Fibroblast of lung (primary cell): ENCODE measurements around the gene SYTL4. TPM values are rescaled to one million over a fixed set of nuclear protein-coding genes. Genes with fewer than 3 reads are reported as not detected.

ENCODE experiments used
- DNase-seq, 2 donors: peaks; one replicate each; pipeline versions ENCODE4 v3.0.0 to v3.0.0-alpha.2; 2010; ENCODE audit warnings: low read depth in 2 of 2
- H2AFZ ChIP-seq: 2 replicates; pipeline ENCODE4 v1.5.1; 2012; ENCODE audit warnings: low read length, control low read depth, inconsistent platforms
- H3K27ac ChIP-seq: 2 replicates; pipeline ENCODE4 v1.5.1; 2011; ENCODE audit warnings: low read length, control low read depth; ENCODE audit not compliant: insufficient read depth
- H3K27me3 ChIP-seq: 2 replicates; pipeline ENCODE4 v1.5.1; 2011; ENCODE audit warnings: mild to moderate bottlenecking, low read length; ENCODE audit not compliant: control insufficient read depth, insufficient read depth
- H3K36me3 ChIP-seq: 2 replicates; pipeline ENCODE4 v1.5.1; 2011; ENCODE audit warnings: low read length; ENCODE audit not compliant: control insufficient read depth, insufficient read depth
- H3K4me1 ChIP-seq: 2 replicates; pipeline ENCODE4 v1.5.1; 2011; ENCODE audit warnings: low read length; ENCODE audit not compliant: control insufficient read depth, insufficient read depth; ENCODE audit errors: extremely low read depth
- H3K4me2 ChIP-seq: 2 replicates; pipeline ENCODE4 v1.5.1; 2011; ENCODE audit warnings: low read length, control low read depth; ENCODE audit not compliant: insufficient read depth; ENCODE audit errors: extremely low read depth
- H3K4me3 ChIP-seq, 4 experiments: fragments of 200-600 bp in 1 of 4; sonication (generic) in 1 of 4; replicated peaks in 1 of 4; 2 replicates each; pipeline ENCODE4 v1.5.1; 2011 to 2016; ENCODE audit warnings: low read length in 4 of 4, low read depth in 3 of 4, mild to moderate bottlenecking in 3 of 4, control low read depth in 2 of 4, inconsistent platforms in 1 of 4, mixed read lengths in 1 of 4; ENCODE audit not compliant: insufficient read depth in 1 of 4; ENCODE audit errors: control extremely low read depth in 1 of 4
- H3K79me2 ChIP-seq: 2 replicates; pipeline ENCODE4 v1.5.1; 2012; ENCODE audit warnings: mild to moderate bottlenecking, low read length, inconsistent platforms; ENCODE audit not compliant: control insufficient read depth, insufficient read depth
- H3K9ac ChIP-seq: 2 replicates; pipeline ENCODE4 v1.5.1; 2011; ENCODE audit warnings: mild to moderate bottlenecking, low read length, control low read depth; ENCODE audit not compliant: insufficient read depth
- H3K9me3 ChIP-seq: 2 replicates; pipeline ENCODE4 v1.5.1; 2012; ENCODE audit warnings: low read depth, low read length; ENCODE audit not compliant: control insufficient read depth, insufficient read depth
- H4K20me1 ChIP-seq: 2 replicates; pipeline ENCODE4 v1.5.1; 2011; ENCODE audit warnings: low read length; ENCODE audit not compliant: control insufficient read depth, insufficient read depth; ENCODE audit errors: extremely low read depth
- CTCF ChIP-seq, 2 donors: IDR thresholded peaks in 1 of 2; conservative IDR thresholded peaks in 1 of 2; 1 replicate in 1 of 2; 2 replicates in 1 of 2; pipeline ENCODE4 v1.5.1; 2011 to 2012; ENCODE audit warnings: low read length in 2 of 2, control low read depth in 1 of 2, inconsistent platforms in 1 of 2, low read depth in 1 of 2, mild to moderate bottlenecking in 1 of 2
- EZH2 ChIP-seq: IDR thresholded peaks from 2 replicates; pipeline ENCODE4 v1.5.1; 2012; ENCODE audit warnings: low read length, control low read depth, mild to moderate bottlenecking; ENCODE audit errors: missing control alignments
- polyA plus RNA-seq, 2 donors: library from polyadenylated mRNA; depleted of rRNA in 1 of 2; stranded (reverse) in 1 of 2; unstranded in 1 of 2; fragments of >200 nt; gene quantifications; 2 replicates each; pipeline ENCODE4 v1.2.1, GENCODE V29; 2011 to 2012; ENCODE audit warnings: missing spikeins in 1 of 2
- total RNA-seq: library from RNA; depleted of rRNA; stranded (reverse); fragments of >200 nt; gene quantifications from 2 replicates; pipeline ENCODE4 v1.2.1, GENCODE V29; 2014

Gene SYTL4
- total and polyA plus RNA-seq, 2 donors (not counting 1 experiment from before 2014, with no cell fraction given) = 2.9 to 8.8 TPM

- Histone ChIP-seq H3K27ac (no peak overlapping the region), H3K9ac (no peak overlapping the region), H3K4me3 (no peak overlapping the region), H4K20me1 (no peaks in the 10 kb centered on the region), H3K79me2 (no peaks in the 10 kb centered on the region), H3K9me3 (no peaks in the 10 kb centered on the region), H3K27me3 (no peaks in the 10 kb centered on the region), H3K36me3 (no peaks in the 10 kb centered on the region), H2AFZ (no peak overlapping the region), H3K4me1 (peaks cover 4% of the 10 kb centered on the region), H3K4me2 (no peak overlapping the region)
- TF ChIP-seq CTCF (conservative IDR thresholded peaks at IDR 0.05 in 1 of 2, IDR thresholded peaks at IDR 0.05 in 1 of 2; ENCODE audit: low read depth in 1 of 2, low read length in 2 of 2) (no peak), EZH2 (no peak)
- DNase-seq = peak in 1 of 2 donors; percentile 30
Measured at GRCh38 chrX:100659431-100660137, 72.3 kb downstream of the SYTL4 start.

GRCh38 chrX:100658941-100659381 is 73.0 kb downstream of the SYTL4 start:
- no peaks in the 10 kb centered on the region for H3K9me3 ChIP-seq
- H3K4me3 ChIP-seq = no peak overlapping the region
- H3K9ac ChIP-seq = no peak overlapping the region
- no peaks in the 10 kb centered on the region for H3K36me3 ChIP-seq
- H2AFZ ChIP-seq = no peak overlapping the region
- no peaks in the 10 kb centered on the region for H4K20me1 ChIP-seq
- DNase-seq = peak in 1 of 2 donors; percentile 35
- no peaks in the 10 kb centered on the region for H3K27me3 ChIP-seq
- no peak for TF ChIP-seq CTCF (conservative IDR thresholded peaks at IDR 0.05 in 1 of 2, IDR thresholded peaks at IDR 0.05 in 1 of 2; ENCODE audit: low read depth in 1 of 2, low read length in 2 of 2)
- TF ChIP-seq EZH2 = no peak
- H3K79me2 ChIP-seq = no peaks in the 10 kb centered on the region
- peaks cover 4% of the 10 kb centered on the region for H3K4me1 ChIP-seq
- H3K4me2 ChIP-seq = peak overlapping the region; percentile 35
- no peak overlapping the region for H3K27ac ChIP-seq

- Histone ChIP-seq H3K9me3 (no peaks in the 10 kb centered on the region), H2AFZ (no peak overlapping the region), H3K4me3 (no peak overlapping the region), H4K20me1 (no peaks in the 10 kb centered on the region), H3K27ac (no peak overlapping the region), H3K9ac (no peak overlapping the region), H3K79me2 (no peaks in the 10 kb centered on the region), H3K27me3 (no peaks in the 10 kb centered on the region), H3K4me2 (no peak overlapping the region), H3K4me1 (peaks cover 11% of the 10 kb centered on the region), H3K36me3 (no peaks in the 10 kb centered on the region)
- peak in 1 of 2 donors; percentile 58 for DNase-seq
- TF ChIP-seq EZH2 = no peak
- TF ChIP-seq CTCF (conservative IDR thresholded peaks at IDR 0.05 in 1 of 2, IDR thresholded peaks at IDR 0.05 in 1 of 2; ENCODE audit: low read depth in 1 of 2, low read length in 2 of 2) = peak in 1 of 2 donors; percentile 25
Measured at GRCh38 chrX:100654261-100654660, 77.7 kb downstream of the SYTL4 start.
